Activated naive CD8-positive, alpha-beta T cell treated with anti-CD3 and anti-CD28 coated beads, Interleukin-2, amount 50 U/mL, for 24 hours (primary cell): ENCODE measurements around the gene GLI3.

ENCODE experiments used
- ATAC-seq: fragments of 150-1000 bp; cut with Tn5 transposase; one replicate; pipeline ENCODE4 v1.10.0; 2021
- DNase-seq: peaks from one replicate; pipeline ENCODE4 v3.0.0; 2021
- H3K27ac Mint-ChIP-seq: one replicate; pipeline ENCODE4 v1.8.0; 2021; ENCODE audit warnings: mild to moderate bottlenecking, mixed read lengths
- H3K27me3 Mint-ChIP-seq: one replicate; pipeline ENCODE4 v1.8.0; 2021; ENCODE audit warnings: mixed read lengths
- H3K36me3 Mint-ChIP-seq: one replicate; pipeline ENCODE4 v1.8.0; 2021; ENCODE audit warnings: low read depth, mixed read lengths
- H3K4me1 Mint-ChIP-seq: one replicate; pipeline ENCODE4 v1.8.0; 2021; ENCODE audit warnings: mixed read lengths
- H3K4me3 Mint-ChIP-seq: one replicate; pipeline ENCODE4 v1.8.0; 2021; ENCODE audit warnings: mild to moderate bottlenecking, moderate library complexity, mixed read lengths
- H3K9me3 Mint-ChIP-seq: one replicate; pipeline ENCODE4 v1.8.0; 2021; ENCODE audit warnings: mixed read lengths

The GLI3 gene

DNA sequence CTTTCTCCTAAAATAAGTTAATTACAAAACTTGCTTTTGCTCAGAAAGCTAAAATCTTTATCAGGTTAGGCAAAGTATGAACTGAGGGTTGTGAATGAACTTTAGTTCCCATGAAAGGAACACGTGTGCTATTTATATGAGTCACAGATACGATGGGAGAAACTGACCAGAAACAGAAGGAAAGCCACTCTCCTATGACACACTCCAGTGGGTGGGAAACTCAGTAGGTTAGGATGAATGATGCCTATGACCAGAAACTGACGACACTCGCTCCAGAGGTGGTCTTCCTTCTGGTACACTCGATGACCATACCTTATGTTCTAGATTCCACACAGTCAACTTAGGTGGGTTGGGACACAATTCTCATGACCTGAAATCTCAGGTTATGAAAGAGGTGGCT lies 318.4 kb downstream of the GLI3 start:
- no peaks in the 10 kb centered on the region for H3K9me3 Mint-ChIP-seq
- H3K27me3 Mint-ChIP-seq = peaks cover 26% of the 10 kb centered on the region
- ATAC-seq (no peak), DNase-seq (no peak)
- H3K4me1 Mint-ChIP-seq = no peaks in the 10 kb centered on the region
- H3K4me3 Mint-ChIP-seq = no peak overlapping the region
- no peaks in the 10 kb centered on the region for H3K36me3 Mint-ChIP-seq
- H3K27ac Mint-ChIP-seq = no peak overlapping the region

DNA sequence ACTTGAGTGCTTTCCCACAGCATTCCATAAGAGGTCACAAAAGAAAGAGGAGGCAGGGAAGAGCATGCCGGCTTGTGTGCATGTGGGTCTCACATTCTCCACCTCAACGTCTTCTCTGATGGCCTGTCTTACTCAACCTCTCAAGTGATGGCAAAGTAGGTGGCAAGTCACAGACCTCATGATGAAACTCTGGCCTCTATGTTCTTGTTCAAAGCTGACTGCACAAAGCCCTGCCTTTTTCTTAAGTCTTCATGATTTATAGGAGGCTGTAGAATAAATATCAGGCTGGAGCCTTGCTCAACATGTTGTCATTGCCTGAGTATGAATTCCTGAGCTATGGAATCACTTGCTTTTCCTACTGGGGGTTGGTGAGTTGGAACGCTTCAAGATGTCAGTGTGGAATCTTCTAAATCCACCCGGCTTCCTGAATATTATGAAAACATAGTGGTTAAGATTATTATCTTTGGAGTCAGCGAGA lies 320.5 kb downstream of the GLI3 start:
- H3K27me3 Mint-ChIP-seq = peaks cover 19% of the 10 kb centered on the region
- H3K36me3 Mint-ChIP-seq = no peaks in the 10 kb centered on the region
- H3K4me3 Mint-ChIP-seq = no peak overlapping the region
- H3K9me3 Mint-ChIP-seq = no peaks in the 10 kb centered on the region
- H3K4me1 Mint-ChIP-seq = peaks cover 9% of the 10 kb centered on the region
- DNase-seq = no peak
- no peak for ATAC-seq
- H3K27ac Mint-ChIP-seq = no peak overlapping the region

DNA sequence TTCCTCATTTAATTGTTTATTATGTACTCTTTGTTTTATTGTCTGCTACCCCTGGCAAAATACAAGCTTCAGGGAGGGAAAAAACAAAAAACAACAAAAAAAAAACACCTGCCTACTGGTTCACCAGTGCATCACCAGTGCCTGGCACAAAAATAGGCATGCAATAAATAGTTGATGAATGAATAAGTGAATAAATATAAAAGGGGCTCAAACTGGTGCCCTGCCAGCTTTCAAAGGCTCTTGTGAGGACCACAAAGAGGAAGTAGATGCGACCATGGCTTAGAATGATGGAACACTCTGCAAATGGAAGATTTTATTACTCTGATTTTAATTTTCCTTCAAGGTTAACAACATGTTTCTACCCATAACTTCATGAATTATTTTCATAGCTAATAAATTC lies 321.1 kb downstream of the GLI3 start:
- Mint-ChIP-seq H3K4me3 (no peak overlapping the region), H3K9me3 (no peaks in the 10 kb centered on the region), H3K27ac (no peak overlapping the region), H3K4me1 (peaks cover 15% of the 10 kb centered on the region), H3K36me3 (no peaks in the 10 kb centered on the region), H3K27me3 (peaks cover 17% of the 10 kb centered on the region)
- ATAC-seq (no peak), DNase-seq (no peak)

DNA sequence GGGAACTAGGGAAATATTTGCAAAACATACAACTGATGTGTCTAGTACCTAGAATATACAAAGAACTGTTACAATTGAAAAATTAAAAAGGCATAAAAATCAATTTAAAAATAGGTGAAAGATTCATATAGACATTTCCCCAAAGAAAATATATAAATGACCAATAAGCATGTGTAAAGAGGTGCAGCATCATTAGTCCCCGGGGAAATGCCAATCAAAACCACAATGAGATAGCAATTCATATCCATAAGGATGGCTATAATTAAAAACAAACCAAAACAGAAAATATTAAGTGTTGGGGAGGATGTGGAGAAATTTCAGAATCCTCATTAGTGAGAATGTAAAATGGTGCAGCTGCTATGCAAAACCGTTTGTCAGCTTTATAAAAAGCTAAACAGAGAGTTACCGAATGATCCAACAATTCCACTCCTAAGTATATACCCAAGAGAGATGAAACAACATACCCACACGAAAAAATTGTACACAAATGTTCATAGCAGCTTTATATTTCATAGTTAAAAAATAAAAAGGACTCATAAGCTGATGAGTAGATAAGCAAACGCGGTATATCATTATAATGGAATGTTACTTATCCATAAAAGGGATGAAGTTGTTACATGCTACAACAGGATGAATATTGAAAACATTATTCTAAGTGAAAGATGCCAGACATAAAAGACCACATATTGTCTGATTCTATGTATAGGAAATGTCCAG lies 324.0 kb downstream of the GLI3 start:
- Mint-ChIP-seq H3K27me3 (peaks cover 17% of the 10 kb centered on the region), H3K27ac (peak overlapping the region; percentile 34), H3K4me1 (peaks cover 19% of the 10 kb centered on the region), H3K4me3 (no peak overlapping the region), H3K36me3 (no peaks in the 10 kb centered on the region), H3K9me3 (no peaks in the 10 kb centered on the region)
- ATAC-seq = no peak
- no peak for DNase-seq

DNA sequence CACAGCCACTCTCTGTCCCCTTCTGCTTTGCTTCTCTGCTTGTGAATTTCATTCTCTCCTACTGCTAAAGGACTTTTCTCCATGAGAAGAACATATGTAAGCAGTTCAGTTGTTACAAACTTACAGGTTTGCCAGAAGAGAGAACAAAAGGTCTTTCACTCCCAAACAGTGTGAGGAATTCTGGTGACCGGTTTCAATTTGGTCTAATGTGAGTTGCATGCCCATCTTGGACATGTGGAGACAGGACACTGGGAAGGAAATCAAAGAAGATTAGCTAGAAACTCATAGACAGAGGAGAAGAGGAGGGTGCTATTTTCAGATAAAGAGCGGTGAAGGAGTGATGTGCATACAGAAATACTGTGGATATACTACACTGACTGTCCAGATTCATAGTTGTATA lies 324.6 kb downstream of the GLI3 start:
- ATAC-seq (no peak), DNase-seq (no peak)
- no peaks in the 10 kb centered on the region for H3K36me3 Mint-ChIP-seq
- peaks cover 17% of the 10 kb centered on the region for H3K27me3 Mint-ChIP-seq
- H3K9me3 Mint-ChIP-seq = peaks cover 3% of the 10 kb centered on the region
- peak overlapping the region; percentile 34 for H3K27ac Mint-ChIP-seq
- H3K4me3 Mint-ChIP-seq = no peak overlapping the region
- H3K4me1 Mint-ChIP-seq = peaks cover 19% of the 10 kb centered on the region

DNA sequence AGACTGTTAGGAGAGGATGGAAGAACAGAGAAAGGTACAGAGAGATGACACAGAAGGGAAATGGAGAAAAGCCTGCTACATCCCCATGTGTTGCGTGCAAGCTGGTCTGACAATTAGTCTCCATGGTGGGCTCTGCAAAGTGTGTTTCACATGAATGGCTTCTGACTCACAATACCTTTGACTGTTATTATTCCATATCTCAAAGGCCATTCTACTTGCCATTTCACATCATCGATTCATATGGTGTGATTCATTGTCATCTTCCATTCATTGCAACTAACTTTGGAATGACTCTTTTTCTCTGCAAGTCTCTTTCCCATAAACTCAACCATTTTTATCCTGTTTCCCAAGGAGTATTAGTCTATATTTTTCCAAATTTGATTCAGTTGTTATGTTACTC lies 325.2 kb downstream of the GLI3 start:
- no peak for DNase-seq
- Mint-ChIP-seq H3K27me3 (peaks cover 17% of the 10 kb centered on the region), H3K9me3 (peaks cover 6% of the 10 kb centered on the region), H3K4me3 (no peak overlapping the region), H3K36me3 (no peaks in the 10 kb centered on the region), H3K27ac (peak overlapping the region; percentile 34), H3K4me1 (peaks cover 21% of the 10 kb centered on the region)
- peak; percentile 84 for ATAC-seq
